IPS-18a (cell line): ENCODE data around the gene UGCG.

Experiments used
- H3K27ac ChIP-seq: one replicate; pipeline ENCODE4 v1.5.1; 2013; ENCODE audit warnings: low read length
- H3K27me3 ChIP-seq: one replicate; pipeline ENCODE4 v1.6.1; 2013; ENCODE audit warnings: mild to moderate bottlenecking, low read length; ENCODE audit not compliant: control insufficient read depth, insufficient read depth
- H3K36me3 ChIP-seq: one replicate; pipeline ENCODE4 v1.6.1; 2013; ENCODE audit warnings: low read depth, low read length; ENCODE audit not compliant: control insufficient read depth
- H3K4me1 ChIP-seq: one replicate; pipeline ENCODE4 v1.6.1; 2013; ENCODE audit warnings: low read depth, low read length; ENCODE audit not compliant: control insufficient read depth
- H3K4me3 ChIP-seq: one replicate; pipeline ENCODE4 v1.5.1; 2013; ENCODE audit warnings: low read length
- H3K9ac ChIP-seq: one replicate; pipeline ENCODE4 v1.6.1; 2013; ENCODE audit warnings: mild to moderate bottlenecking, low read length, moderate library complexity
- H3K9me3 ChIP-seq: one replicate; pipeline ENCODE4 v1.6.1; 2013; ENCODE audit warnings: low read depth, low read length; ENCODE audit not compliant: control insufficient read depth

The UGCG gene

GRCh38 chr9:111895996-111896941, at the start of gene UGCG:
Gene UGCG, plus strand, starts transcription at chr9:111896814. Its CDS starts 402 bp downstream, at chr9:111897216.
- H3K36me3 ChIP-seq = no peaks in the 10 kb centered on the region
- H3K9me3 ChIP-seq = no peaks in the 10 kb centered on the region
- H3K27ac ChIP-seq = peak within 1 kb of the TSS; percentile 36
- peak within 1 kb of the TSS; percentile 69 for H3K9ac ChIP-seq
- peak within 1 kb of the TSS; percentile 82 for H3K4me3 ChIP-seq
- no peaks in the 10 kb centered on the region for H3K27me3 ChIP-seq
- peaks cover 15% of the 10 kb centered on the region for H3K4me1 ChIP-seq

- Histone ChIP-seq H3K36me3 (no peaks in the 10 kb centered on the region), H3K9me3 (no peaks in the 10 kb centered on the region), H3K27me3 (no peaks in the 10 kb centered on the region), H3K9ac (no peak overlapping the region), H3K27ac (no peak overlapping the region), H3K4me1 (no peaks in the 10 kb centered on the region), H3K4me3 (no peak overlapping the region)
Measured at GRCh38 chr9:111851553-111851952, 45.1 kb upstream of the UGCG start.

GRCh38 chr9:111852291-111852690, 44.3 kb upstream of the UGCG start:
- no peak overlapping the region for H3K27ac ChIP-seq
- no peaks in the 10 kb centered on the region for H3K27me3 ChIP-seq
- H3K4me1 ChIP-seq = no peaks in the 10 kb centered on the region
- no peak overlapping the region for H3K4me3 ChIP-seq
- no peak overlapping the region for H3K9ac ChIP-seq
- no peaks in the 10 kb centered on the region for H3K9me3 ChIP-seq
- H3K36me3 ChIP-seq = no peaks in the 10 kb centered on the region

GRCh38 chr9:111853450-111853827, 43.2 kb upstream of the UGCG start:
- no peaks in the 10 kb centered on the region for H3K36me3 ChIP-seq
- H3K9ac ChIP-seq = no peak overlapping the region
- H3K4me3 ChIP-seq = no peak overlapping the region
- no peak overlapping the region for H3K27ac ChIP-seq
- no peaks in the 10 kb centered on the region for H3K27me3 ChIP-seq
- H3K4me1 ChIP-seq = no peaks in the 10 kb centered on the region
- no peaks in the 10 kb centered on the region for H3K9me3 ChIP-seq

GRCh38 chr9:111854799-111855198, 41.8 kb upstream of the UGCG start:
- H3K9me3 ChIP-seq = no peaks in the 10 kb centered on the region
- no peak overlapping the region for H3K9ac ChIP-seq
- no peaks in the 10 kb centered on the region for H3K36me3 ChIP-seq
- no peak overlapping the region for H3K27ac ChIP-seq
- H3K4me3 ChIP-seq = no peak overlapping the region
- no peaks in the 10 kb centered on the region for H3K4me1 ChIP-seq
- H3K27me3 ChIP-seq = no peaks in the 10 kb centered on the region

GRCh38 chr9:111857555-111858211, 38.9 kb upstream of the UGCG start:
- Histone ChIP-seq H3K27me3 (no peaks in the 10 kb centered on the region), H3K36me3 (no peaks in the 10 kb centered on the region), H3K4me1 (no peaks in the 10 kb centered on the region), H3K4me3 (no peak overlapping the region), H3K9ac (no peak overlapping the region), H3K27ac (no peak overlapping the region), H3K9me3 (no peaks in the 10 kb centered on the region)

- Histone ChIP-seq H3K27ac (no peak overlapping the region), H3K27me3 (no peaks in the 10 kb centered on the region), H3K9me3 (no peaks in the 10 kb centered on the region), H3K4me1 (no peaks in the 10 kb centered on the region), H3K9ac (no peak overlapping the region), H3K36me3 (no peaks in the 10 kb centered on the region), H3K4me3 (no peak overlapping the region)
Measured at GRCh38 chr9:111860443-111860842, 36.2 kb upstream of the UGCG start.

GRCh38 chr9:111863636-111864035, 33.0 kb upstream of the UGCG start:
- Histone ChIP-seq H3K27me3 (no peaks in the 10 kb centered on the region), H3K9me3 (no peaks in the 10 kb centered on the region), H3K27ac (no peak overlapping the region), H3K4me1 (peaks cover 5% of the 10 kb centered on the region), H3K9ac (no peak overlapping the region), H3K4me3 (no peak overlapping the region), H3K36me3 (no peaks in the 10 kb centered on the region)

- Histone ChIP-seq H3K27me3 (no peaks in the 10 kb centered on the region), H3K9ac (no peak overlapping the region), H3K36me3 (no peaks in the 10 kb centered on the region), H3K4me3 (no peak overlapping the region), H3K4me1 (peaks cover 5% of the 10 kb centered on the region), H3K27ac (no peak overlapping the region), H3K9me3 (no peaks in the 10 kb centered on the region)
Measured at GRCh38 chr9:111866976-111867375, 29.6 kb upstream of the UGCG start.

GRCh38 chr9:111868475-111868874, 28.1 kb upstream of the UGCG start:
- H3K4me1 ChIP-seq = peaks cover 5% of the 10 kb centered on the region
- H3K4me3 ChIP-seq = no peak overlapping the region
- H3K27ac ChIP-seq = no peak overlapping the region
- H3K27me3 ChIP-seq = no peaks in the 10 kb centered on the region
- H3K9me3 ChIP-seq = no peaks in the 10 kb centered on the region
- no peaks in the 10 kb centered on the region for H3K36me3 ChIP-seq
- H3K9ac ChIP-seq = no peak overlapping the region

- peaks cover 10% of the 10 kb centered on the region for H3K4me1 ChIP-seq
- no peaks in the 10 kb centered on the region for H3K36me3 ChIP-seq
- H3K27me3 ChIP-seq = no peaks in the 10 kb centered on the region
- H3K9ac ChIP-seq = no peak overlapping the region
- H3K4me3 ChIP-seq = no peak overlapping the region
- H3K9me3 ChIP-seq = no peaks in the 10 kb centered on the region
- H3K27ac ChIP-seq = no peak overlapping the region
Measured at GRCh38 chr9:111870774-111871498, 25.7 kb upstream of the UGCG start.
